ENCODE measurements around the gene UFSP2. TPM values are rescaled to one million over a fixed set of nuclear protein-coding genes. Genes with fewer than 3 reads are reported as not detected.
"Not testable (repeated sequence)": the region's sequence is repeated elsewhere in the genome, so short reads cannot be mapped to it uniquely, and the experiment has no call there.

The UFSP2 gene
- total RNA-seq, 1 experiment from 2014 or later = 22.7 TPM

DNA sequence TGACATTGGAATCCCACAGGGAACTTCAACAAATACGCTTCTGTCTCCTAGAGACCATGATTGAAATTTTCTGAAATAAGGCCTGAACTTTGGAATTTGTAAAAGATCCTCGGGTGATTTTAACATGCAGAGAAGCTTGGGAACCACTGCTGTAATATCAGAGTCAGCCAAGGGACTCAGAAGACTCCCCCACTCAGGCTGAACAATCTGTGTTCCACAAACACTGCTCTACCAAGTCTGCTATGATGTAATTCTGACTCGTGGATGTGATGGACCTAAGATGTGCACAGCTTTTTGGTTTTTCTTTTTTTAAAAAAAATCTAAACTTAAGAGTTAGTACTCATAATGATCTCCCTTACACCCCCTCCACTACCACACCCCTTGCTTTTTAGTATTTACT is 56.0 kb downstream of the UFSP2 start:
- BruUV-seq (replicated peaks) = no TSS peak
- no peak overlapping the region for H3K27ac ChIP-seq
- POLR2A ChIA-PET (ENCODE audit: unreplicated experiment) = no interaction called here
- H3K79me2 ChIP-seq (ENCODE audit: low read depth) = no peaks in the 10 kb centered on the region
- H3K4me2 ChIP-seq = no peak overlapping the region
- CTCF ChIA-PET = interaction anchor here (0.6 kb wide), 1 partner anchor 43 kb away, joined by 12 read pairs; no protein-coding TSS in a partner anchor
- no peak overlapping the region for H3K4me3 ChIP-seq
- no peaks in the 10 kb centered on the region for H3K9me3 ChIP-seq (ENCODE audit: insufficient read depth, low read depth)
- intact Hi-C loops (cut with micrococcal nuclease; ENCODE audit: unreplicated experiment) = no loop called here
- TF ChIP-seq EZH2 (IDR thresholded peaks at IDR 0.05; ENCODE audit: low read depth) (no peak), CTCF (conservative IDR thresholded peaks at IDR 0.05) (no peak)
- H3K36me3 ChIP-seq (ENCODE audit: low read depth) = no peaks in the 10 kb centered on the region
- H3K9me2 ChIP-seq (ENCODE audit: insufficient read depth) = no peaks in the 10 kb centered on the region
- no peaks in the 10 kb centered on the region for H3K4me1 ChIP-seq (replicated peaks; ENCODE audit: insufficient read depth)
- H4K20me1 ChIP-seq (ENCODE audit: insufficient read depth) = no peaks in the 10 kb centered on the region
- no peaks in the 10 kb centered on the region for H3K27me3 ChIP-seq (ENCODE audit: insufficient read depth, low read depth)
- no peak for DNase-seq
- H2AFZ ChIP-seq = no peak overlapping the region
- no peaks in the 10 kb centered on the region for H3F3A ChIP-seq (ENCODE audit: insufficient read depth, low read depth)

- no peak for TF ChIP-seq EZH2 (IDR thresholded peaks at IDR 0.05; ENCODE audit: low read depth)
- TF ChIP-seq CTCF (conservative IDR thresholded peaks at IDR 0.05) = no peak
- POLR2A ChIA-PET (ENCODE audit: unreplicated experiment) = interaction anchor here (0.6 kb wide), 1 partner anchor 773 kb away, joined by 5 read pairs; no protein-coding TSS in a partner anchor
- Histone ChIP-seq H3K79me2 (ENCODE audit: low read depth) (no peaks in the 10 kb centered on the region), H3K9me2 (ENCODE audit: insufficient read depth) (no peaks in the 10 kb centered on the region), H3K27me3 (ENCODE audit: insufficient read depth, low read depth) (no peaks in the 10 kb centered on the region), H3K4me3 (no peak overlapping the region), H3K36me3 (ENCODE audit: low read depth) (no peaks in the 10 kb centered on the region), H3K4me1 (replicated peaks; ENCODE audit: insufficient read depth) (0 out of 2 replicates have a peak, but pooled peaks cover under 1% of the 10 kb centered on the region), H2AFZ (no peak overlapping the region), H3K4me2 (no peak overlapping the region), H3F3A (ENCODE audit: insufficient read depth, low read depth) (no peaks in the 10 kb centered on the region), H4K20me1 (ENCODE audit: insufficient read depth) (no peaks in the 10 kb centered on the region), H3K27ac (no peak overlapping the region), H3K9me3 (ENCODE audit: insufficient read depth, low read depth) (no peaks in the 10 kb centered on the region)
- intact Hi-C loops (cut with micrococcal nuclease; ENCODE audit: unreplicated experiment) = no loop called here
- DNase-seq = no peak
- no TSS peak for BruUV-seq (replicated peaks)
- CTCF ChIA-PET = no interaction called here
Observed at GRCh38 chr4:185364886-185365285, 60.9 kb downstream of the UFSP2 start.

GRCh38 chr4:185363251-185363650 is 62.5 kb downstream of the UFSP2 start:
- H3F3A ChIP-seq (ENCODE audit: insufficient read depth, low read depth) = peaks cover under 1% of the 10 kb centered on the region
- ChIA-PET CTCF (no interaction called here), POLR2A (ENCODE audit: unreplicated experiment) (no interaction called here)
- H3K9me2 ChIP-seq (ENCODE audit: insufficient read depth) = no peaks in the 10 kb centered on the region
- H3K9me3 ChIP-seq (ENCODE audit: insufficient read depth, low read depth) = no peaks in the 10 kb centered on the region
- no peaks in the 10 kb centered on the region for H3K27me3 ChIP-seq (ENCODE audit: insufficient read depth, low read depth)
- H3K4me2 ChIP-seq = no peak overlapping the region
- BruUV-seq (replicated peaks) = no TSS peak
- no peak for DNase-seq
- no peaks in the 10 kb centered on the region for H3K36me3 ChIP-seq (ENCODE audit: low read depth)
- no peak overlapping the region for H3K27ac ChIP-seq
- H3K79me2 ChIP-seq (ENCODE audit: low read depth) = no peaks in the 10 kb centered on the region
- H4K20me1 ChIP-seq (ENCODE audit: insufficient read depth) = no peaks in the 10 kb centered on the region
- H3K4me1 ChIP-seq (replicated peaks; ENCODE audit: insufficient read depth) = peaks cover 17% of the 10 kb centered on the region
- no peak overlapping the region for H2AFZ ChIP-seq
- intact Hi-C loops (cut with micrococcal nuclease; ENCODE audit: unreplicated experiment) = no loop called here
- TF ChIP-seq EZH2 (IDR thresholded peaks at IDR 0.05; ENCODE audit: low read depth) (no peak), CTCF (conservative IDR thresholded peaks at IDR 0.05) (no peak)
- no peak overlapping the region for H3K4me3 ChIP-seq

DNA sequence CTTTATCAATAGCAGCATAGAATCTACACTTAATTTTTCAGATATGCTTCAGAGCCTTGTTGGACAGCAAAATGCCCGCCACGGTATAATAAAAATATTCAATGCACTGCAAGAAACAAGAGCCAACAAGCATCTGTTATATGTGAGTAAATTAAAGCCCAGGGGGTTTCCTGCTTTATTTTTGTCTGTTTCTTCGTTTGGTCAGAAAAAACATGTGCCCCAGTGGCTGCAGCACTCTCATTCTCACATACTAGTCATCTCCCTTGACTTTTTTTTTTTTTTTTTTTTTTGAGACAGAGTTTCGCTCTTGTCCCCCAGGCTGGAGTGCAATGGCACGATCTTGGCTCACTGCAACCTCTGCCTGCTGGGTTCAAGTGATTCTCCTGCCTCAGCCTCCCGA is 63.2 kb downstream of the UFSP2 start:
- H3K9me3 ChIP-seq (ENCODE audit: insufficient read depth, low read depth); H3K27me3 ChIP-seq (ENCODE audit: insufficient read depth, low read depth); H2AFZ ChIP-seq; H4K20me1 ChIP-seq (ENCODE audit: insufficient read depth); H3F3A ChIP-seq (ENCODE audit: insufficient read depth, low read depth); CTCF ChIA-PET; BruUV-seq (replicated peaks); H3K4me2 ChIP-seq; H3K27ac ChIP-seq; POLR2A ChIA-PET (ENCODE audit: unreplicated experiment); DNase-seq; intact Hi-C loops (cut with micrococcal nuclease; ENCODE audit: unreplicated experiment); H3K36me3 ChIP-seq (ENCODE audit: low read depth); H3K4me3 ChIP-seq; H3K9me2 ChIP-seq (ENCODE audit: insufficient read depth); H3K79me2 ChIP-seq (ENCODE audit: low read depth): not testable (repeated sequence)
- peaks cover 18% of the 10 kb centered on the region for H3K4me1 ChIP-seq (replicated peaks; ENCODE audit: insufficient read depth)
